K562 (cell line): Measurements from ENCODE around the gene RSPH3. TPM values are rescaled to one million over a fixed set of nuclear protein-coding genes. Genes with fewer than 3 reads are reported as not detected.

Source experiments
- ATAC-seq: fragments of 200-7000 bp; cut with Tn5 transposase; 3 replicates; pipeline ENCODE4 v1.9.1; 2020; ENCODE audit warnings: moderate library complexity
- BruUV-seq: library from RNA; stranded (reverse); fragments of 400-500 nt; replicated peaks from 2 replicates; lab custom pipeline; 2021; lab: Mats Ljungman, UMichigan
- CTCF ChIA-PET: fragments of 300-600 bp; formaldehyde crosslinking; extraction: SDS; loops from one replicate; lab custom pipeline; 2021; ENCODE audit warnings: low intra/inter-chr PET ratio; lab: Yijun Ruan, JAX
- POLR2A ChIA-PET: fragments of 300-600, 350-650 bp; sonication (Branson Sonifier 250); formaldehyde crosslinking; extraction: SDS; loops from one replicate; lab custom pipeline; 2021; ENCODE audit warnings: antibody characterized with exemption, inconsistent platforms; lab: Yijun Ruan, JAX
- DNase-seq, 4 experiments: peaks; one replicate each; pipeline versions ENCODE4 v3.0.0 to v3.0.0-alpha.2; 2011 to 2018; ENCODE audit warnings: low spot score in 3 of 4, mixed read lengths in 3 of 4; ENCODE audit errors: extremely low read depth in 1 of 4
- FAIRE-seq: peaks from 2 replicates; lab custom pipeline; 2011; peaks lifted over from hg19 to GRCh38; lab: Jason Lieb, UNC
- H2AFZ ChIP-seq: 2 replicates; pipeline ENCODE4 v1.6.0; 2011; ENCODE audit warnings: low read depth, low read length, control low read depth, inconsistent platforms
- H3K27ac ChIP-seq: fragments of 200-600 bp; 3 replicates; pipeline ENCODE4 v1.8.0; 2011; ENCODE audit warnings: low read depth, mild to moderate bottlenecking, control low read depth, inconsistent platforms, low read length, moderate library complexity, mixed read lengths; ENCODE audit errors: extremely low read depth
- H3K27me3 ChIP-seq, 2 experiments: fragments of 300-600 bp in 1 of 2; 2 replicates in 1 of 2; 3 replicates in 1 of 2; pipeline versions ENCODE4 v1.6.0 to v1.8.0; 2011; ENCODE audit warnings: inconsistent platforms in 2 of 2, low read length in 2 of 2, mild to moderate bottlenecking in 1 of 2, mixed read lengths in 1 of 2, moderate library complexity in 1 of 2; ENCODE audit not compliant: control insufficient read depth in 2 of 2, insufficient read depth in 2 of 2
- H3K36me3 ChIP-seq: fragments of 300-600 bp; 3 replicates; pipeline ENCODE4 v1.8.0; 2011; ENCODE audit warnings: mild to moderate bottlenecking, low read length, inconsistent platforms; ENCODE audit not compliant: control insufficient read depth, insufficient read depth
- H3K4me1 ChIP-seq, 2 experiments: fragments of 200-600 bp in 1 of 2; replicated peaks in 1 of 2; 2 replicates in 1 of 2; 3 replicates in 1 of 2; pipeline versions ENCODE4 v1.5.1 to v1.8.0; 2011; ENCODE audit warnings: inconsistent platforms in 2 of 2, low read length in 2 of 2, mild to moderate bottlenecking in 1 of 2, mixed read lengths in 1 of 2, moderate library complexity in 1 of 2; ENCODE audit not compliant: control insufficient read depth in 2 of 2, insufficient read depth in 2 of 2
- H3K4me2 ChIP-seq: 2 replicates; pipeline ENCODE4 v1.6.1; 2011; ENCODE audit warnings: low read length, control low read depth, inconsistent platforms, mixed read lengths; ENCODE audit not compliant: insufficient read depth
- H3K4me3 ChIP-seq: fragments of 200-600 bp; sonication (generic), shearing (Covaris generic); 2 replicates; pipeline ENCODE4 v1.5.1; 2016; ENCODE audit warnings: control low read depth, inconsistent platforms
- H3K79me2 ChIP-seq: fragments of 200-600 bp; 3 replicates; pipeline ENCODE4 v1.8.0; 2011; ENCODE audit warnings: low read length, inconsistent platforms; ENCODE audit not compliant: control insufficient read depth, insufficient read depth
- H3K9ac ChIP-seq, 2 experiments: 2 replicates each; pipeline versions ENCODE4 v1.6.0 to v1.6.1; 2011; ENCODE audit warnings: low read depth in 2 of 2, low read length in 2 of 2, control low read depth in 1 of 2, inconsistent platforms in 1 of 2, mild to moderate bottlenecking in 1 of 2, mixed read lengths in 1 of 2; ENCODE audit not compliant: insufficient read depth in 1 of 2
- H3K9me1 ChIP-seq: one replicate; pipeline ENCODE4 v1.6.0; 2011; ENCODE audit warnings: inconsistent platforms, mild to moderate bottlenecking, low read length, moderate library complexity; ENCODE audit not compliant: control insufficient read depth, insufficient read depth
- H3K9me3 ChIP-seq: replicated peaks from 2 replicates; pipeline ENCODE4 v1.5.1; 2011; ENCODE audit warnings: low read depth, low read length, inconsistent platforms; ENCODE audit not compliant: control insufficient read depth, insufficient read depth
- H4K20me1 ChIP-seq: replicated peaks from 2 replicates; pipeline ENCODE4 v1.6.1; 2011; ENCODE audit warnings: low read length, inconsistent platforms, mixed read lengths; ENCODE audit not compliant: control insufficient read depth, insufficient read depth
- BRF1 ChIP-seq: IDR thresholded peaks from 3 replicates; pipeline ENCODE4 v1.6.1; 2011; ENCODE audit warnings: borderline replicate concordance, mild to moderate bottlenecking; ENCODE audit not compliant: insufficient read length; ENCODE audit errors: extremely low read depth
- CHD2 ChIP-seq: IDR thresholded peaks from 2 replicates; pipeline ENCODE4 v1.6.1; 2011; ENCODE audit warnings: low read depth, low read length
- FOXK1 ChIP-seq: sonication (generic); formaldehyde crosslinking; IDR thresholded peaks from 2 replicates; pipeline ENCODE4 v1.8.0; 2022; ENCODE audit warnings: missing genetic modification reagents, mild to moderate bottlenecking, borderline replicate concordance
- HOMEZ ChIP-seq: fragments of 250-450 bp; sonication (Bioruptor Pico); IDR thresholded peaks from 2 replicates; pipeline ENCODE4 v1.4.0; 2020; ENCODE audit warnings: mild to moderate bottlenecking, moderate library complexity
- SAFB ChIP-seq: fragments of 200-400 bp; formaldehyde crosslinking; IDR thresholded peaks from 2 replicates; pipeline ENCODE4 v1.6.1; 2017; ENCODE audit warnings: low read depth, low read length, borderline replicate concordance
- SMARCA4 ChIP-seq: fragments of 450-650 bp; IDR thresholded peaks from 2 replicates; pipeline ENCODE4 v1.6.1; 2016
- STAT5B ChIP-seq: fragments of 250-450 bp; sonication (Bioruptor Pico); IDR thresholded peaks from 2 replicates; pipeline ENCODE4 v1.8.0; 2021; ENCODE audit warnings: mild to moderate bottlenecking, inconsistent platforms
- TEAD4 ChIP-seq, 2 experiments: sonication (generic) in 1 of 2; formaldehyde crosslinking in 1 of 2; IDR thresholded peaks; 2 replicates each; pipeline versions ENCODE4 v1.6.1 to v1.8.0; 2012 to 2022; ENCODE audit warnings: borderline replicate concordance in 1 of 2, inconsistent platforms in 1 of 2, low read length in 1 of 2, mild to moderate bottlenecking in 1 of 2, missing genetic modification reagents in 1 of 2
- XRCC3 ChIP-seq: fragments of 450-650 bp; IDR thresholded peaks from 2 replicates; pipeline ENCODE4 v1.6.1; 2017; ENCODE audit warnings: mild to moderate bottlenecking, moderate library complexity
- ZBTB34 ChIP-seq: fragments of 250-450 bp; sonication (Bioruptor Pico); IDR thresholded peaks from 2 replicates; pipeline ENCODE4 v1.8.0; 2021; ENCODE audit warnings: mild to moderate bottlenecking, moderate library complexity
- ZC3H8 ChIP-seq: fragments of 450-650 bp; IDR thresholded peaks from 2 replicates; pipeline ENCODE4 v1.6.1; 2017
- ZNF436 ChIP-seq: fragments of 250-450, 450-650 bp; sonication (Bioruptor Pico); formaldehyde crosslinking; IDR thresholded peaks from 2 replicates; pipeline ENCODE4 v1.7.0; 2020; ENCODE audit warnings: mild to moderate bottlenecking
- ZNF668 ChIP-seq: fragments of 250-450 bp; sonication (Bioruptor Pico); IDR thresholded peaks from 2 replicates; pipeline ENCODE4 v1.8.0; 2022; ENCODE audit warnings: mild to moderate bottlenecking, inconsistent platforms
- ZNF696 ChIP-seq: fragments of 250-450 bp; sonication (Bioruptor Pico); conservative IDR thresholded peaks from 2 replicates; pipeline ENCODE4 v1.4.0; 2020; ENCODE audit warnings: mild to moderate bottlenecking, moderate library complexity
- WGBS: fragments of 100-300 bp; shearing (Covaris generic); methylation state at CpG from one replicate; pipeline ENCODE4 v1.1.6; 2016; ENCODE audit warnings: low coverage, mixed read lengths; ENCODE audit not compliant: insufficient coverage; ENCODE audit errors: missing lambda C conversion rate; 5-methylcytosine and 5-hydroxymethylcytosine counted together
- in situ Hi-C: fragments of 300-500 bp; cut with MboI; formaldehyde crosslinking; loops from 4 replicates; pipeline ENCODE4 v1.15.0; 2018; ENCODE audit warnings: inconsistent platforms, mixed read lengths
- intact Hi-C: fragments of 100-400 bp; cut with micrococcal nuclease; formaldehyde crosslinking; loops from 2 replicates; pipeline ENCODE4 v1.14.2; 2022
- polyA plus RNA-seq, 8 experiments: library from polyadenylated mRNA; depleted of rRNA in 4 of 8; stranded (reverse) in 5 of 8; unstranded in 3 of 8; fragments of >200 nt; fragmentation: Nextera tagmentation in 2 of 8; fragmentation: Illumina TruSeq in 1 of 8; extraction: Ambion mirVana in 2 of 8; extraction: Trizol in 1 of 8; gene quantifications; 2 replicates each; pipeline versions ENCODE4 v1.2.1 to v1.2.3, GENCODE V29; 2011 to 2014; ENCODE audit warnings: inconsistent platforms in 1 of 8, missing spikeins in 1 of 8
- total RNA-seq, 7 experiments: library from RNA; depleted of rRNA in 6 of 7; stranded (reverse); fragments of >200 nt in 6 of 7; fragmentation: Illumina TruSeq in 2 of 7; extraction: Trizol in 2 of 7; gene quantifications; 2 replicates each; pipeline versions ENCODE4 v1.2.1 to v1.2.3, GENCODE V29; 2011 to 2021; ENCODE audit warnings: low replicate concordance in 1 of 7

RSPH3 gene
- total and polyA plus RNA-seq, 9 of the 15 experiments (the other 6 are each of a cell fraction or from before 2014, with no cell fraction given) = 0.52 to 2.9 (median 1.5) TPM

- TF ChIP-seq ZBTB34 (CRISPR knock-in tag) (no peak), ZNF436 (CRISPR knock-in tag) (no peak), FOXK1 (CRISPR knock-in tag) (no peak), CHD2 (no peak), SMARCA4 (no peak), BRF1 (no peak), SAFB (no peak)
- TF ChIP-seq, all 486 proteins: peak for 3
Observed at GRCh38 chr6:159043947-159044346, 43.9 kb upstream of the RSPH3 start (continued).

DNA sequence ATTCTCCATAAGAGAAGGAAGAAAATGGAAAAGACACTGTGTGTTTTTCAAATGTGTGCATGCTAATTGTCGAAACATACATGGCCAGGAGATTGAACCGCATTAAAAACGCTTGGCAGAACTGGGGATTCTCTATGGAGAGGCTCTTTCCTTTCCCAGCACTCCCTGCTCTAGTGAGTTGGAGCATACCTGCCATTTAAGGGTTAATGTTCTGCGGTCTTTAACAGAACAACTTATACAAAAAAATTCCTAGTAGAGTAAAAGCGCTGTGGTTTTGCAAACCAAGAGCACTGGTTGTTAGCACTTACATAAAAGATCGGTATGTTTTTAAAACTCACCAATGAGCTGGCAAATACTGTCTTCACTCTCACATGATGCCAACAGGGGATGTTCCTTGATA, 43.2 kb upstream of the RSPH3 start:
- ATAC-seq (no peak), FAIRE-seq (no peak), DNase-seq (no peak)
- H3K79me2 ChIP-seq = no peaks in the 10 kb centered on the region
- CTCF ChIA-PET = interaction anchor here (0.8 to 2.1 kb wide), 2 partner anchors 60 to 92 kb away, joined by 3 to 14 read pairs; no protein-coding TSS in a partner anchor
- WGBS = 3% methylated on average over 6 of the region's 6 CpGs
- BruUV-seq = no TSS peak
- H3K4me1 ChIP-seq = no peaks in the 10 kb centered on the region
- H3K9ac ChIP-seq = no peak overlapping the region
- no peak overlapping the region for H3K27ac ChIP-seq
- H4K20me1 ChIP-seq = no peaks in the 10 kb centered on the region
- intact Hi-C loops = loop anchor here (5.0 kb wide), 1 partner anchor 341 kb away; no protein-coding TSS in a partner anchor
- no peak overlapping the region for H2AFZ ChIP-seq
- TF ChIP-seq TEAD4 (IDR thresholded peaks at IDR 0.05; ENCODE audit: low read length) = no peak
- TF ChIP-seq TEAD4 (CRISPR knock-in tag; IDR thresholded peaks at IDR 0.05; ENCODE audit: borderline replicate concordance) = no peak
- TF ChIP-seq XRCC3 = no peak
- TF ChIP-seq ZC3H8 = no peak
- TF ChIP-seq ZNF668 = no peak
- no peak for TF ChIP-seq HOMEZ
- no peak for TF ChIP-seq ZNF696 (CRISPR knock-in tag)
- no peak for TF ChIP-seq STAT5B (CRISPR knock-in tag)
- POLR2A ChIA-PET = interaction anchor here (0.6 to 1.0 kb wide), 3 partner anchors 9 to 280 kb away, joined by 3 to 5 read pairs (median 3); no protein-coding TSS in a partner anchor
- in situ Hi-C loops = loop anchor here (5.0 kb wide), 1 partner anchor 59 kb away; no protein-coding TSS in a partner anchor
- no peaks in the 10 kb centered on the region for H3K9me1 ChIP-seq
- no peak overlapping the region for H3K4me2 ChIP-seq
- H3K4me3 ChIP-seq = no peak overlapping the region
- peaks cover 54 to 59% of the 10 kb centered on the region in 2 experiments for H3K27me3 ChIP-seq
- H3K36me3 ChIP-seq = no peaks in the 10 kb centered on the region
- H3K9me3 ChIP-seq = no peaks in the 10 kb centered on the region
